Measurements from ENCODE around the gene XYLB. TPM values are rescaled to one million over a fixed set of nuclear protein-coding genes. Genes with fewer than 3 reads are reported as not detected.

XYLB gene
- 3.6 to 4.6 TPM (median 4.0 TPM) in 5 replicates for total RNA-seq (2022; extraction: Qiagen RNA extraction; ENCODE audit: low read depth)

DNA sequence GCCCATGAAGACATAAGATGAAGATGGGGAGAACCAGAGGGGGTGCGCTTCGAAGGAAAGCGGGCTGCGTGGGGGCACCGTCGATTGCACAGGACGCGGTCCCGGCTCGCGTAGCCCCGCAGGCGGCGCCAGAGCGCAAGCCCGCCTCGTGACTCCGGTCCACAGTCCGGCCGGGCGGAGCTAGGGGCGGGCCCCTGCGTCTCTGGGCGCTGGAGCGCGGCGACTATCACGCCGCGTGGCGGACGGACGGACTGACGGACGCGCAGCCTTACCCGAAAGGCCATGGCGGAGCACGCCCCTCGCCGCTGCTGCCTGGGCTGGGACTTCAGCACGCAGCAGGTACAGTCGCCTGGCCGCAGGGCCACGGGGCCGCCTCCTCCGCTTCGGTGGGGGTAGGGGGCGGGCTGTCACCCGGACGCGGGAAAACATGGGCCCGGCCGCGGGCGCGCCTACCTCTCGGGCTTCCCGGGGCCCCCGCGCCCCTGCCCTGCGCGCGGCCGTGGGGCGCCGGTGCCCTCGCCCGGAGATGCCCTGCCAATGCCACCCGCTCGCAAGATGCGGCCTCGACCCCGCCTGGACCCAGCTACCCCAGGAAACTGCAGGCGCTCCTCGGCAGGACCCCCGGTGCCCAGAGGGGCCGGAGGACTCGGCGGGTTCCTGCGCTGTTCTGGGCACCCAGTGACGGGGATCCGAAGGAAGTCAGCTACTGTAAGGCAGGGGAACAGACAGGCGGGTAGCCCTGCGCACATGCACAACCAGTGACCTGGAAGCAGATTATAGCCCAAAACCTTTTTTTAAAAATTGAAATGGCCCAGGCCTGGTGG lies at the start of gene XYLB:
Gene XYLB, plus strand, starts transcription at position 199 of the 824 bp plus-strand sequence. Its CDS starts 84 bp downstream, at position 283.

DNA sequence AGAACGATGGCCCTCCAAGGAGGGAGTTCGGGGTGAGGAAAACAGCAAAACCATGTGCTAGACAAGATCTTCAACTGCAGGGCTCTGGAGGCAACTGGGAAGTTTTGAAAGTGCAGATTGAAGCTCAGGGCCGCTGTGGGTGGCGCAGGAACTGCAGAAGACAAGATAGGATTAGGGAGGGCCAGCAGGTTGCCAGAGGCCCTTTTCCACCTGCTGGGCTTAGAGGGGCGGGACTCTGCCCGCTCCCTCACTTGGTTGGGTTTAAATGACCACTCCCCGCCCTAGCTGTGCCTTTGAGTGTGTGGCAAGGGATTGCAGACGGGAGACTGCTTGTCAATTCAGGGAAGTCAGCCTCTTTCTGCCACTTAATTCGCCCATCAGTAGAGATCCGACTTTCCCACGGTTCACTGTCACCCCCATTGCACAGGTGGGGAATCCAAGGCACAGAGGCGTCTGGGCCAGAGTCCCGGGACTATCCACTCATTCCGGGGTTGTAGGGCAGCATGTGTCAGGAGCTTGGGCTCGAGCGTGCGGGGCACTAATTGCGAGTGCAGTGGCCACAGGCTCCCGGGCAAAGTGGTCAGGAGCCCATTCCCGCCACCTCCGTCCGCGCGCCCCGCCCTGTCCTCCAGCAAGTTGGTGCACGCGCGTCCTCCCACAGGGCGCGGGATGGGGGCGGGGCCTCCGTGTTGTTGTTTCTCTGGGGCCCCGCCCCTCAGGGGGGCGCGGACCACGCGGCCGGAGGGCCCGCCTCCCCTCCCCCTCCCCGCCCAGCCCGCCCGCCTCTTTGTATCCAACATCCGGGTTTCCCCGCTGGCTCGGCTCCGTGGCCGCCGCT lies 106.7 kb downstream of the XYLB start, which contains the start of gene ACVR2B:
Gene ACVR2B, plus strand, starts transcription at position 816 of the 838 bp plus-strand sequence. CDS start 433 bp downstream, outside the sequence.

Other genes starting within 250 kb of the XYLB start
- gene ACAA1, start 209.7 kb upstream of the XYLB start, total RNA-seq (2022; extraction: Qiagen RNA extraction; ENCODE audit: low read depth): 39.6 to 48.3 TPM (median 46.7 TPM) in 5 replicates
- 25.3 to 28.3 TPM (median 26.8 TPM) in 5 replicates for gene MYD88, start 208.1 kb upstream of the XYLB start, total RNA-seq (2022; extraction: Qiagen RNA extraction; ENCODE audit: low read depth)
- 23.5 to 40.1 TPM (median 36.1 TPM) in 5 replicates for gene OXSR1, start 181.2 kb upstream of the XYLB start, total RNA-seq (2022; extraction: Qiagen RNA extraction; ENCODE audit: low read depth)
- 0.06 TPM in 1 of 5 replicates, not detected in the others for gene SLC22A13, start 81.0 kb upstream of the XYLB start, total RNA-seq (2022; extraction: Qiagen RNA extraction; ENCODE audit: low read depth)
- gene SLC22A14, start 64.5 kb upstream of the XYLB start, total RNA-seq (2022; extraction: Qiagen RNA extraction; ENCODE audit: low read depth): 0.11 TPM in 1 of 5 replicates, not detected in the others
- 1.8 to 3.2 TPM (median 3.0 TPM) in 5 replicates for gene ACVR2B, start 107.1 kb downstream of the XYLB start, total RNA-seq (2022; extraction: Qiagen RNA extraction; ENCODE audit: low read depth)
- gene EXOG, start 149.6 kb downstream of the XYLB start, total RNA-seq (2022; extraction: Qiagen RNA extraction; ENCODE audit: low read depth): 10.9 to 18.6 TPM (median 12.8 TPM) in 5 replicates

All from A549 treated with RU486 at 1 μM for 4 hours (cell line).